Trophoblast cell (in vitro differentiated cells and primary cell): ENCODE results near the gene EDN1.

Experiments used
- DNase-seq, 2 donors: peaks; one replicate each; pipeline ENCODE4 v3.0.0-alpha.2; 2016
- H2AFZ ChIP-seq: 2 replicates; pipeline ENCODE4 v1.6.1; 2013; ENCODE audit warnings: low read length, moderate library complexity, mild to moderate bottlenecking; ENCODE audit not compliant: insufficient read depth, poor library complexity
- H2AK5ac ChIP-seq: 2 replicates; pipeline ENCODE4 v1.6.1; 2013; ENCODE audit warnings: mild to moderate bottlenecking, low read length
- H2BK120ac ChIP-seq: 2 replicates; pipeline ENCODE4 v1.6.1; 2013; ENCODE audit warnings: low read length, mild to moderate bottlenecking, moderate library complexity; ENCODE audit not compliant: insufficient read depth, poor library complexity
- H2BK12ac ChIP-seq: 2 replicates; pipeline ENCODE4 v1.6.1; 2013; ENCODE audit warnings: mild to moderate bottlenecking, low read length, moderate library complexity
- H2BK5ac ChIP-seq: 2 replicates; pipeline ENCODE4 v1.6.1; 2013; ENCODE audit warnings: low read length, low read depth, moderate library complexity, mild to moderate bottlenecking; ENCODE audit not compliant: poor library complexity
- H3K14ac ChIP-seq: 2 replicates; pipeline ENCODE4 v1.6.1; 2013; ENCODE audit warnings: mild to moderate bottlenecking, low read length
- H3K18ac ChIP-seq: 2 replicates; pipeline ENCODE4 v1.6.1; 2013; ENCODE audit warnings: mild to moderate bottlenecking, low read length
- H3K23ac ChIP-seq: 2 replicates; pipeline ENCODE4 v1.6.1; 2013; ENCODE audit warnings: low read length
- H3K27ac ChIP-seq: 2 replicates; pipeline ENCODE4 v1.5.1; 2013; ENCODE audit warnings: low read depth, mild to moderate bottlenecking, inconsistent platforms, low read length, moderate library complexity
- H3K27me3 ChIP-seq: 2 replicates; pipeline ENCODE4 v1.6.1; 2013; ENCODE audit warnings: inconsistent platforms, mild to moderate bottlenecking, low read length, moderate library complexity; ENCODE audit not compliant: insufficient read depth
- H3K36me3 ChIP-seq, 2 experiments: 1 replicate in 1 of 2; 2 replicates in 1 of 2; pipeline ENCODE4 v1.6.1; 2013; ENCODE audit warnings: low read length in 2 of 2, mild to moderate bottlenecking in 2 of 2, moderate library complexity in 1 of 2; ENCODE audit not compliant: insufficient read depth in 2 of 2, control insufficient read depth in 1 of 2
- H3K4ac ChIP-seq: 2 replicates; pipeline ENCODE4 v1.6.1; 2013; ENCODE audit warnings: low read depth, mild to moderate bottlenecking, low read length, moderate library complexity
- H3K4me1 ChIP-seq, 2 experiments: 1 replicate in 1 of 2; 2 replicates in 1 of 2; pipeline ENCODE4 v1.6.1; 2013; ENCODE audit warnings: low read length in 2 of 2, mild to moderate bottlenecking in 2 of 2, moderate library complexity in 1 of 2; ENCODE audit not compliant: insufficient read depth in 2 of 2, control insufficient read depth in 1 of 2
- H3K4me2 ChIP-seq: 2 replicates; pipeline ENCODE4 v1.6.1; 2013; ENCODE audit warnings: inconsistent platforms, mild to moderate bottlenecking, low read length, moderate library complexity
- H3K4me3 ChIP-seq: 2 replicates; pipeline ENCODE4 v1.5.1; 2013; ENCODE audit warnings: mild to moderate bottlenecking, low read depth, low read length, inconsistent platforms
- H3K79me1 ChIP-seq: one replicate; pipeline ENCODE4 v1.6.1; 2013; ENCODE audit warnings: low read length
- H3K79me2 ChIP-seq: 2 replicates; pipeline ENCODE4 v1.6.1; 2013; ENCODE audit warnings: low read length, mild to moderate bottlenecking; ENCODE audit not compliant: control insufficient read depth, insufficient read depth, poor library complexity
- H3K9ac ChIP-seq: 2 replicates; pipeline ENCODE4 v1.6.1; 2013; ENCODE audit warnings: mild to moderate bottlenecking, low read length
- H3K9me3 ChIP-seq: 2 replicates; pipeline ENCODE4 v1.6.1; 2013; ENCODE audit warnings: low read depth, mild to moderate bottlenecking, control low read depth, inconsistent platforms, low read length; ENCODE audit not compliant: insufficient read depth
- H4K12ac ChIP-seq: 2 replicates; pipeline ENCODE4 v1.6.1; 2013; ENCODE audit warnings: low read depth, mild to moderate bottlenecking, low read length, moderate library complexity
- H4K8ac ChIP-seq: 2 replicates; pipeline ENCODE4 v1.6.1; 2013; ENCODE audit warnings: low read depth, mild to moderate bottlenecking, low read length, moderate library complexity
- H4K91ac ChIP-seq: one replicate; pipeline ENCODE4 v1.6.1; 2013; ENCODE audit warnings: low read depth, mild to moderate bottlenecking, low read length, moderate library complexity
- WGBS: extraction: QIAGEN DNeasy Blood & Tissue Kit; methylation state at CpG from one replicate; pipeline ENCODE4 v1.1.7; 2013; ENCODE audit warnings: missing lambda C conversion rate; ENCODE audit not compliant: insufficient read length, insufficient coverage; ENCODE audit errors: extremely low coverage; 5-methylcytosine and 5-hydroxymethylcytosine counted together

EDN1 gene

DNA sequence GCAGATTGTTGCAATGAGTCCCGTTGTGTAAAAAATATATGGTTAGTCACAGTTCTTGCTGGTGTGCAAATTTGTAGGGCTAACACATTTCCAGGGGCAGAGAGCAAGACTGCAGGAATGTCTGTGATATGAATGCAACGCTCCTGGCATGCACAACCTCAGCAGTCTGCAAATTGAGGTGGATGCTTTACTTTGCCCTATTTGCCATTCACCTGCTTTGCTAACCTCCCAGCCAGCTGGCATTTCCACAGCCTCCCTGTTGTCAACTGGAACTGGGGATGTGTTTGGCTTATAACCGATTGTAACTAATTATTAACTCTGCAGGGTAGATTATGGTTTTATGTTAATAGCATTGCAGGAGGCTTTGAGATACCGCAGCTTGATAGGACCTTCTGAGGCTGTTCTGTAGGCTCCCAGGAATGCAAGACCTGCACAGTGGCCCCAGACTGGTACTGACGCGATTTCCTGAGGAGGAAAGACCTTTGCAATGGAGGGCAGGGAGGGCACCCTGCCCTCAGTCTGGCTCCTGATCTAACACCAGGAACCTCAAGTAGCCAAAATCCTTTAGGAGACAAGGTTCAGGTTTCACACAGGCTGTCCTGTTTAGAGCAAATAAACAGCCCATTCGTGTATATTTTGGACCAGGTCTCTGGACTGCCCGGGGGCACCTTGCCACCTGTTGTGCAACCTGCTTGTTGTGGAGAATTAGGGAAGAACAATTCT lies 53.4 kb downstream of the EDN1 start:
- Histone ChIP-seq H3K79me1 (no peaks in the 10 kb centered on the region), H3K14ac (no peak overlapping the region), H2BK120ac (no peak overlapping the region), H4K12ac (no peak overlapping the region), H3K9ac (no peak overlapping the region), H3K4ac (no peak overlapping the region), H2AFZ (no peak overlapping the region), H3K23ac (no peak overlapping the region), H3K27me3 (no peaks in the 10 kb centered on the region), H2BK5ac (no peak overlapping the region), H3K27ac (no peak overlapping the region), H3K18ac (no peak overlapping the region), H4K8ac (no peak overlapping the region), H3K4me1 (peaks cover 3 to 7% of the 10 kb centered on the region in 2 experiments), H2AK5ac (no peak overlapping the region), H3K9me3 (no peaks in the 10 kb centered on the region), H3K4me3 (no peak overlapping the region), H3K79me2 (no peaks in the 10 kb centered on the region), H3K36me3 (no peaks in the 10 kb centered on the region), H3K4me2 (no peak overlapping the region), H2BK12ac (no peak overlapping the region), H4K91ac (no peak overlapping the region)
- DNase-seq, result peak; percentile 73 to 88
- WGBS, result no CpG with 5 or more reads among the region's 8 CpGs

DNA sequence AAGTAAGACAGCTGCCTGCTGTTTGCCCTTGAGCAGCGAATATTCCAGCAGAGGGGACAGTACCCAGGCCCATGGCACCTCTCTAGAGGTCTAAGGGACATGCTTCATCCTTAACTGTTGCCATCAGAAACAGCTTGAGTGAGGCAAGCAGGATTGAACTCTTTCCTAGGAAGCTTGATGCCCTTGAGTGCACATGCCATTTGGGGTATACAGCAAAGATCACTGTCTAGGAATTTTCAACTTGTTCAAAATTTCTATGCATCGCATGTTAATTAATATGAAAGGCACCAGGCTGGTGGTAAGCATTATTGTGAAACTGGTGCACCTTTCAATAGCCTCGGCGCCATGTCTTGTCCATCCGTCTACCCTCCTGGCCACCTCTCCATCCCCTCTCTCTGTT lies 54.1 kb downstream of the EDN1 start:
- H3K14ac ChIP-seq, result no peak overlapping the region
- no peaks in the 10 kb centered on the region for H3K27me3 ChIP-seq
- DNase-seq, result no peak
- no peak overlapping the region for H2AK5ac ChIP-seq
- H3K4me2 ChIP-seq, result no peak overlapping the region
- no peaks in the 10 kb centered on the region for H3K79me1 ChIP-seq
- H3K4me1 ChIP-seq, result peaks cover 3 to 7% of the 10 kb centered on the region in 2 experiments
- H2AFZ ChIP-seq, result no peak overlapping the region
- no peak overlapping the region for H3K23ac ChIP-seq
- H3K4ac ChIP-seq, result no peak overlapping the region
- H4K91ac ChIP-seq, result no peak overlapping the region
- no peak overlapping the region for H4K12ac ChIP-seq
- H3K36me3 ChIP-seq, result no peaks in the 10 kb centered on the region
- H3K9ac ChIP-seq, result no peak overlapping the region
- H3K79me2 ChIP-seq, result no peaks in the 10 kb centered on the region
- H3K27ac ChIP-seq, result no peak overlapping the region
- H3K4me3 ChIP-seq, result no peak overlapping the region
- H3K18ac ChIP-seq, result no peak overlapping the region
- H2BK5ac ChIP-seq, result no peak overlapping the region
- no peak overlapping the region for H4K8ac ChIP-seq
- WGBS, result no CpG with 5 or more reads among the region's 5 CpGs
- no peak overlapping the region for H2BK12ac ChIP-seq
- H2BK120ac ChIP-seq, result no peak overlapping the region
- no peaks in the 10 kb centered on the region for H3K9me3 ChIP-seq

DNA sequence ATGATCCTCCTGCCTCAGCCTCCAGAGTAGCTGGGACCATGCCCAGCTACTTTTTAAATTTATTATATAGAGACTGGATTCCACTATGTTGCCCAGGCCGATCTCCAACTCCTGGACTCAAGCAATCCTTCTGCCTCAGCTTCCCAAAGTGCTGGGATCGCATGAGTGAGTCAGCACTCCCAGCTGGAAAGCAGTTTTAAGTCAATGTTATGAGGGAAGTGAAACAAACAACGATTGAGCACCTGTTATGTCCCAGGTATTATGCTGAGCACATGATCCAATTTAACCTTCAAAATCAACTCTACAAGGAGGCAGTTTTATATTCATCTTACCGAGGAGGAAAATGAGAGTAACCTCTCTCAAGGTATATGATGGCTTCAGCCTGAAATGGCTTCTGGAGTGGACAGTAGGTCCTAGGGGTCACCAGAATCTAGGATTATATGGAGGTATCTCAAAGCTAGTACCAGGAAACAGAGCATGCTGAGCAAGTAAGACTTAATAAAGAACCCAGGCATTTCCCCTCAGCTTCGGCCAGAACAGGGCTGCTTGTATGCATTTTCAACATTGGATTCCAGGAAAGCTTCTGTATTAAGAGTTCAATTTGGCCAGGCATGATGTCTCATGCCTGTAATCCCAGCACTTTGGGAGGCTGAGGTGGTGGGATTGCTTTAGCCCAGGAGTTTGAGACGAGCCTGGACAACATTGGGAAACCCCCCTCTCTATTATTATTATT lies 55.0 kb downstream of the EDN1 start:
- no peaks in the 10 kb centered on the region for H3K27me3 ChIP-seq
- no peak overlapping the region for H3K18ac ChIP-seq
- H3K4me3 ChIP-seq, result no peak overlapping the region
- H2BK120ac ChIP-seq, result no peak overlapping the region
- no peak overlapping the region for H2AFZ ChIP-seq
- no peak overlapping the region for H3K23ac ChIP-seq
- peaks cover 3 to 6% of the 10 kb centered on the region in 2 experiments for H3K4me1 ChIP-seq
- no peak overlapping the region for H2AK5ac ChIP-seq
- H3K4me2 ChIP-seq, result no peak overlapping the region
- no CpG with 5 or more reads among the region's 6 CpGs for WGBS
- no peak overlapping the region for H3K4ac ChIP-seq
- no peak overlapping the region for H3K14ac ChIP-seq
- DNase-seq, result no peak
- H4K91ac ChIP-seq, result no peak overlapping the region
- no peaks in the 10 kb centered on the region for H3K9me3 ChIP-seq
- no peak overlapping the region for H3K9ac ChIP-seq
- no peak overlapping the region for H4K12ac ChIP-seq
- no peak overlapping the region for H2BK12ac ChIP-seq
- H3K36me3 ChIP-seq, result no peaks in the 10 kb centered on the region
- H3K27ac ChIP-seq, result no peak overlapping the region
- H4K8ac ChIP-seq, result no peak overlapping the region
- H3K79me1 ChIP-seq, result no peaks in the 10 kb centered on the region
- H3K79me2 ChIP-seq, result no peaks in the 10 kb centered on the region
- H2BK5ac ChIP-seq, result no peak overlapping the region

DNA sequence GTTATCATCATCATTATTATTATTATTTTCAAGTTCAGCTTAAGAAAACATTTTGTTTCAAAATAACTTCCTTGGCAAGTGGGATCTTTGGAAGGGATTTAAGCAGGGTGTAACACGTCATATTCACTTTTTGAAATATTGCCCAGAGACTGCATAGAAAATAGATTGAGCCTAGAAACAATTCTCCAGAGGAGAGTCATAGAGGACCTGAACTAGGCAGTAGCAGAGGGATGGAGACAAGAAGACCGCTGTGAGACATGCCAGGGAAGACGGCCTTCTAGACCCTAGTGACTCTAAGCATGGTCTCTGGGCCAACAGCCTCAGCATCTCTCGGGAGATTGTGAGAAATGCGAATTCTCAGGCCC lies 55.5 kb downstream of the EDN1 start:
- Histone ChIP-seq H4K12ac (no peak overlapping the region), H2AK5ac (no peak overlapping the region), H3K4me2 (no peak overlapping the region), H3K79me1 (no peaks in the 10 kb centered on the region), H3K4ac (no peak overlapping the region), H4K8ac (no peak overlapping the region), H3K4me1 (peaks cover 3 to 5% of the 10 kb centered on the region in 2 experiments), H2BK5ac (no peak overlapping the region), H3K14ac (no peak overlapping the region), H3K9ac (no peak overlapping the region), H2AFZ (no peak overlapping the region), H3K9me3 (no peaks in the 10 kb centered on the region), H3K79me2 (no peaks in the 10 kb centered on the region), H2BK120ac (no peak overlapping the region), H4K91ac (no peak overlapping the region), H3K27me3 (no peaks in the 10 kb centered on the region), H3K4me3 (no peak overlapping the region), H3K18ac (no peak overlapping the region), H3K36me3 (no peaks in the 10 kb centered on the region), H3K27ac (no peak overlapping the region), H2BK12ac (no peak overlapping the region), H3K23ac (no peak overlapping the region)
- no peak for DNase-seq
- no CpG with 5 or more reads among the region's 5 CpGs for WGBS
